ENCODE measurements around the gene SLC24A4.

SLC24A4 gene

GRCh38 chr14:92323011-92323915 lies at the start of gene SLC24A4:
SLC24A4 (plus strand) TSS chr14:92323165; CDS start chr14:92323831, 666 bp downstream.
- no peak for DNase-seq

GRCh38 chr14:92273166-92273565 lies 49.8 kb upstream of the SLC24A4 start:
- DNase-seq, result no peak

GRCh38 chr14:92274055-92274454 lies 48.9 kb upstream of the SLC24A4 start:
- no peak for DNase-seq

GRCh38 chr14:92276074-92276473 lies 46.9 kb upstream of the SLC24A4 start:
- no peak for DNase-seq

GRCh38 chr14:92277031-92277430 lies 45.9 kb upstream of the SLC24A4 start:
- DNase-seq, result no peak

GRCh38 chr14:92280554-92281262 lies 42.3 kb upstream of the SLC24A4 start:
- no peak for DNase-seq

- no peak for DNase-seq
These were observed 40.3 kb upstream of the SLC24A4 start for GRCh38 chr14:92282669-92283068.

GRCh38 chr14:92285311-92285710 lies 37.7 kb upstream of the SLC24A4 start:
- no peak for DNase-seq

- DNase-seq, result no peak
These were observed 35.0 kb upstream of the SLC24A4 start for GRCh38 chr14:92287987-92288386.

- no peak for DNase-seq
These were observed 33.8 kb upstream of the SLC24A4 start for GRCh38 chr14:92288994-92289660.

- no peak for DNase-seq
These were observed 30.3 kb upstream of the SLC24A4 start for GRCh38 chr14:92292673-92293072.

GRCh38 chr14:92294506-92294905 lies 28.5 kb upstream of the SLC24A4 start:
- DNase-seq, result no peak

- DNase-seq, result no peak
These were observed 25.0 kb upstream of the SLC24A4 start for GRCh38 chr14:92297818-92298595.

- DNase-seq, result no peak
These were observed 20.5 kb upstream of the SLC24A4 start for GRCh38 chr14:92302481-92302880.

- DNase-seq, result no peak
These were observed 14.2 kb upstream of the SLC24A4 start for GRCh38 chr14:92308716-92309115.

GRCh38 chr14:92309968-92310530 lies 12.9 kb upstream of the SLC24A4 start:
- DNase-seq, result no peak

- no peak for DNase-seq
These were observed 12.1 kb upstream of the SLC24A4 start for GRCh38 chr14:92310776-92311375.

- no peak for DNase-seq
These were observed 8.8 kb upstream of the SLC24A4 start for GRCh38 chr14:92314182-92314581.

GRCh38 chr14:92315050-92315805 lies 7.7 kb upstream of the SLC24A4 start:
- DNase-seq, result no peak

GRCh38 chr14:92316176-92316575 lies 6.8 kb upstream of the SLC24A4 start:
- no peak for DNase-seq

GRCh38 chr14:92316937-92317336 lies 6.0 kb upstream of the SLC24A4 start:
- DNase-seq, result no peak
